GM20431 (cell line): ENCODE results near the gene PDLIM4.

ENCODE experiments used
- in situ Hi-C: fragments of 300-500 bp; cut with MseI, MboI; formaldehyde crosslinking; loops from one replicate; pipeline ENCODE4 v1.15.0; 2020; ENCODE audit warnings: low sequenced_read_pairs; ENCODE audit not compliant: unreplicated experiment

PDLIM4 gene

DNA sequence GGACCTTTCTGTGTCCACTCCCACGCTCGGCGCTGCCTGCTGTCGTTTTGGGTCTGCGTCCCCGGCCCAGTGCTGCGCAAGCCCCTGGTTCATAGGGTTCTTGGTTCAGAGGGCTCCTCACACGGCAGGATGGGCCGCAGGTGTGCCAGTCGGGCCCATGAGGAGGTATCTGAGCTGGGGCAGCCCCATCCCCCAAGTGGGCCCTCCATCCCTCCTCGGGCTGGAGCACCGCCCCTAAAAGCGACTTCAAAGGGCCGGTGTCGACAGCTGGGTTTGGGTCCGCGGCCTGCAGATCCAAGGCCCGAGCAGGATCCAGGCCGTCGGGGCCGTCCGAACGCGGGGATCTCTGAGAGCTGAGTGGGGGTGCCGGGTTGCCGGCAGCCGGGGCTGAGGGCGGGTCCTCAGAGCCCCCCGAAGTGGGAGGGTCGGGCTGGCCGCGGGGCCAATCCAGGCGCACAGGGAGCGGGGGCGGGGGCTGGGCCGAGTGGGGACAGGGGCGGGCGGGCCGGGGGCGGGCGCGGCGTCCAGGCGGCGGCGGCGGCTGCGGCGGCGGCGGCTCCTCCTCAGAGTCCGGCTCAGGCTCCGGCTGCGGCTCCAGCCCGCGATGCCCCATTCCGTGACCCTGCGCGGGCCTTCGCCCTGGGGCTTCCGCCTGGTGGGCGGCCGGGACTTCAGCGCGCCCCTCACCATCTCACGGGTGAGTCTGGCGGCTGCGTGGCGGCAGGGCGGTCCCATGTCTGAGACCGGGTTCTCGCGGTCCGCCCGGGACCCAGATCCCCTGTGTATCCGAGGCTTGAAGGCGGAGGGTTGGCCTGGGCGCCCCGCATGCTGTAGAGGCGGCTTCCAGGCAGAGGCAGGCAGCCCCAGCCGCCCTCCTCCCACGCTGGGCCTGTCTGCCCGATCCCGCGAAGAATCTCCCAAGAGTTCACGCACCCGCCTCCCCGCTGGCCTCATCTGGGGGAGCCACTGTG, at the start of gene PDLIM4:
TSS of gene PDLIM4 (plus strand) at position 566 of the 971 bp plus-strand sequence. CDS start at position 605, 39 bp downstream.
- in situ Hi-C loops = no loop called here

DNA sequence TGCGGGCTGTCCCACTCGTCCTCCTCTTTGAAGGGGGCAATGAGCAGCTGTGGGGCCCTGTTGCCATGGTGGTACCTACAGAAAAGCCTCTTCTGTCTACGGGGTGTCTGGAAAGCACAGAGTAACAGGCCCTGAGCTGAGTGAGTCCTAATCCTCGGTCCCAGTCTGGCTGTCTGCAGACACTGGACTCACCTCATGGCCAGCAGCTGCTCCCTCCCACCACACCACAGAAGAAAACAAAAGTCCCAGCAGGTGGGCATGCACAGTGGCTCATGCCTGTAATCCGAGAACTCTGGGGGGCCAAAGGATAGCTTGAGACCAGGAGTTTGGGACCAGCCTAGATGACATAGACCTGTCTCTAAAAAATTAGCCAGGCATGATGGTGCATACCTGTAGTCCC, 49.7 kb upstream of the PDLIM4 start:
- in situ Hi-C loops = no loop called here

DNA sequence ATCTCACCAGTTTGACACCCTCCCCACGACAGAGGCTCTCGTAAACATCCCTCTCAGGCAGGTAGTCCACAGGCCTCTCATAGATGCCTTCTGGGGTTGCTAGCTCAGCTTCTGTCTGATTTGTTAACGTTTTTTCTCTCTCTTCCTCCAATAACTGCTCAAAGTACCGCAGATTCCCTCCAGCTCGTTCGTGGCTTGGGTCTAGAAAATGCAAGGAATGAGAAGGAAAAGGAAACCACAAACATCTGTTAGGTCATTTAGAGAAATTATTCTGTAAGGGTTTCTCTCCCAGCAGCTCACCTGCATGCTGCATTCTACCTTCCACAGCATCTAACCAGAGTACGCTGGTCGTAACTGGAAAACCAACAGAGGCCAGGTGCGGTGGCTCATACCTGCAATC, 48.4 kb upstream of the PDLIM4 start:
- in situ Hi-C loops = no loop called here

- in situ Hi-C loops = no loop called here
Measured at GRCh38 chr5:132209901-132210545, 47.5 kb upstream of the PDLIM4 start.

GRCh38 chr5:132210944-132211343, 46.6 kb upstream of the PDLIM4 start:
- in situ Hi-C loops = no loop called here

- in situ Hi-C loops = no loop called here
Measured at GRCh38 chr5:132211787-132212186, 45.7 kb upstream of the PDLIM4 start.

- in situ Hi-C loops = no loop called here
Measured at GRCh38 chr5:132213666-132214065, 43.8 kb upstream of the PDLIM4 start.

DNA sequence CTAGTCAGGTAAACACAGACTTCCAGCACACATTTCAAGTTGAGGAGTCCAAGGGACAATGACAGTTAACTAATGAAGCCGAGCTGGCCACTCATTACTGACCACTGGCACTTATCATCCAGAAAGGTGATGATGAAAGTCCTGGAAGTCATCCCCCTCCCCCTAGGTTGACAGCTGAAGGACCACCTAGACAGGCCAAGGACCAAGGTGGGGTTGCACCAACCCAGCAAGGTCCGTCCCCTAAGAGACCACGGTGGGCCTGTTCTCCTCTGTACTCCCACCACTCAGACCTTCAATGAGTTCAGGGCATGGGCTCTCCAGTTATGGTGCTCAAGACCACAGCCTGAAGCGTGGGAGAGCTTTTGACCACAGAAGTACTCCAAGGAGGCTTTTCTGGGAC, 43.0 kb upstream of the PDLIM4 start:
- in situ Hi-C loops = no loop called here

GRCh38 chr5:132215329-132215728, 42.2 kb upstream of the PDLIM4 start:
- in situ Hi-C loops = no loop called here

GRCh38 chr5:132218321-132218720, 39.2 kb upstream of the PDLIM4 start:
- in situ Hi-C loops = no loop called here

- in situ Hi-C loops = no loop called here
Measured at GRCh38 chr5:132219289-132219970, 38.1 kb upstream of the PDLIM4 start.

GRCh38 chr5:132219981-132220380, 37.5 kb upstream of the PDLIM4 start:
- in situ Hi-C loops = no loop called here

DNA sequence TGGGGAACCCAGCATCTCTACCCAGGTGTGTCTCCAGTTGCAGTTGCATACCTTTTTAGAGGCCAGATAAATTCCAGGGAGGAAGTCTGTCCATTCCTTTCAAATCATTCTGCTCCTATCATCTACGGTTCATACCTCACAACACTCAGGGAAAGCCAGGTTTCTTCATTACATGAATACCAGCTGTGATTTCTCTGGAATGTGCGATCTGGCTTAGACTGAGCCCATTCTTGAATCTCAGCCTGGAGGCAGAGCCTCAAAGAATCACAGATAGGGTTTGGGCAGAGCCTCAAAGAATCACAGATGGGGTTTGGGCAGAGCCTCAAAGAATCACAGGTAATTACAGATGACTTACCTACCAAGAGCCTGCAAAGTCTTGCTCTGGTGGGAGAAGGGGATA, 37.0 kb upstream of the PDLIM4 start:
- in situ Hi-C loops = no loop called here

DNA sequence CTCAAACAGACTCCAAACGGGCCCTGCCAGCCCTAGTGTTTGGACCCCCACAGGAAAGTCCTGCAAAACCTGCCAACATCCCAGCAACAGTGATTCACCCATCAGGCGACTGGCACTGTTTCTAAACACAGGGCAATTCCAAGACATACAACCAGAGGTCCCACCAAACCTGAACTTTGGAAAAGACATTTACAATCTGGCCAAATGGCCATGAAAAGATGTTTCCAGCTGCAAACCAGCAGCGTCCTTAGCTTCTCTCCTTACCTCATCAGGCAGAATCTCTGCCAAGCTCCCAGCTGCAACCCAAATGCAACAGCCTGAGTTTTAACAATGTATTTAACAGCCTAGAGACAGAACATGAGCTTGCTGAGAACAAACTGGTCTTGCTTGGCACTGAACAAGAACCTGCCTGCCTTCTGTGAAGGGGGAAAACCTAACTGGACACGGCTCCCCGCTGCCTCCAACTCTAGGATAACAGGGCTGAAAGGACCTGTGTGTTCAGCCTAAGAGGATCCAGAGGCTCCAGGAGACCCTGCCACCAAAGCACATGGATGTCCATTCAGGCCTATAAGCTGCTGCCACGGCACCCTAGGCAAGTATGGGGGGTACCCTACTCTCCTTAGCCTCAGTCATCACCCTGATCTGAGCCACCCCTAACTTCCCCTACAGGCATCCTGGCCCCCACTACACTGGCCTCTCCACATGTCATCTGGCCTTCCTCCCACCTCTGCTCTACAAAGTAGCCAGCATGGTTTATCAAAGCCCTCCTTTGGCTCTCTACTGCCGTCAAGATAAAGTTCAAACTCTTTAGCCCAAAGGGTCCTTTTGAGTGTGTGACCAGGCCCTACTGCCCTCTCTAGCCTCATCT, 35.5 kb upstream of the PDLIM4 start:
- in situ Hi-C loops = no loop called here

- in situ Hi-C loops = no loop called here
Measured at GRCh38 chr5:132222649-132223038, 34.9 kb upstream of the PDLIM4 start.

DNA sequence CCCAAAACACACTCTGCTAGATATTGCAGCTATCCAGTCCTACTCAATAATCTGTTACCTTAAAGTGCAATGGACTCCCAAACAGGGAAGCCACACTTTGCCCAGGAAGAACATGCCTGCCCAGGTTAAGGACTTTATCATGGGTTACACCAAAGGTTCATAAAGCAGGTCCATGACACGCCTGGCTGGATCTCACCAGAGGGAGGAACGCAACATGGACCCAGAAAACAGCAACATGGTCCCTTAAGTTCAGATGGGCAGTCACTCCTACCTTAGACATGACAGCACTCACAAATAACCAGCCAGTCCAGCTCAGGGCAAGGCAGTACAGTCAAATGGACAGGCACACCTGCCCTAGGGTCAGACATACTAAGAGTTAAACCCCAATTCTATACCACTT, 33.6 kb upstream of the PDLIM4 start:
- in situ Hi-C loops = no loop called here

- in situ Hi-C loops = no loop called here
Measured at GRCh38 chr5:132224716-132225115, 32.8 kb upstream of the PDLIM4 start.

GRCh38 chr5:132225165-132226032, 32.1 kb upstream of the PDLIM4 start:
- in situ Hi-C loops = no loop called here
